ENCODE results near the gene RFX2. TPM values are rescaled to one million over a fixed set of nuclear protein-coding genes. Genes with fewer than 3 reads are reported as not detected.
A peak's percentile ranks its signal among the peaks of the same experiment; 100 is the strongest.
"Not testable (repeated sequence)": the region's sequence is repeated elsewhere in the genome, so short reads cannot be mapped to it uniquely, and the experiment has no call there.

The RFX2 gene
- total RNA-seq, 1 donor from 2014 or later, result 4.4 TPM

- DNase-seq, result no peak
Observed at GRCh38 chr19:5988517-5989387, 121.5 kb downstream of the RFX2 start.

GRCh38 chr19:5987077-5987818, 123.1 kb downstream of the RFX2 start:
- DNase-seq, result peak; percentile 89

GRCh38 chr19:5985837-5986236, 124.5 kb downstream of the RFX2 start:
- DNase-seq, result not testable (repeated sequence)

- peak; percentile 25 for DNase-seq
Observed at GRCh38 chr19:5985098-5985783, 125.1 kb downstream of the RFX2 start.

- no peak for DNase-seq
Observed at GRCh38 chr19:5984600-5984999, 125.7 kb downstream of the RFX2 start.

GRCh38 chr19:5983367-5983955, 126.8 kb downstream of the RFX2 start:
- DNase-seq, result no peak

- no peak for DNase-seq
Observed at GRCh38 chr19:5978606-5979552, 131.4 kb downstream of the RFX2 start.

- DNase-seq, result peak; percentile 99
Observed at GRCh38 chr19:5977785-5978605, 132.3 kb downstream of the RFX2 start, which contains the start of gene RANBP3. RANBP3 (minus strand) TSS chr19:5978140; CDS start chr19:5978082, 58 bp downstream.

GRCh38 chr19:5977222-5977784, 133.0 kb downstream of the RFX2 start:
- DNase-seq, result no peak

- no peak for DNase-seq
Observed at GRCh38 chr19:5976768-5977167, 133.5 kb downstream of the RFX2 start.

- no peak for DNase-seq
Observed at GRCh38 chr19:5975388-5975728, 134.9 kb downstream of the RFX2 start.

GRCh38 chr19:5974721-5975387, 135.4 kb downstream of the RFX2 start:
- no peak for DNase-seq

GRCh38 chr19:5973867-5974635, 136.2 kb downstream of the RFX2 start:
- DNase-seq, result no peak

- DNase-seq, result no peak
Observed at GRCh38 chr19:5973376-5973775, 136.9 kb downstream of the RFX2 start.

- DNase-seq, result no peak
Observed at GRCh38 chr19:5972355-5972731, 138.0 kb downstream of the RFX2 start.

- DNase-seq, result no peak
Observed at GRCh38 chr19:5971714-5972354, 138.5 kb downstream of the RFX2 start.

- DNase-seq, result no peak
Observed at GRCh38 chr19:5969476-5969875, 140.8 kb downstream of the RFX2 start.

All from dermis blood vessel endothelial cell (primary cell).